Central memory CD4-positive, alpha-beta T cell (primary cell): ENCODE measurements around the gene CD79B.
"Not testable (repeated sequence)": the region's sequence is repeated elsewhere in the genome, so short reads cannot be mapped to it uniquely, and the experiment has no call there.

Source experiments
- DNase-seq: peaks from one replicate; pipeline ENCODE4 v3.0.0; 2022

CD79B gene

DNA sequence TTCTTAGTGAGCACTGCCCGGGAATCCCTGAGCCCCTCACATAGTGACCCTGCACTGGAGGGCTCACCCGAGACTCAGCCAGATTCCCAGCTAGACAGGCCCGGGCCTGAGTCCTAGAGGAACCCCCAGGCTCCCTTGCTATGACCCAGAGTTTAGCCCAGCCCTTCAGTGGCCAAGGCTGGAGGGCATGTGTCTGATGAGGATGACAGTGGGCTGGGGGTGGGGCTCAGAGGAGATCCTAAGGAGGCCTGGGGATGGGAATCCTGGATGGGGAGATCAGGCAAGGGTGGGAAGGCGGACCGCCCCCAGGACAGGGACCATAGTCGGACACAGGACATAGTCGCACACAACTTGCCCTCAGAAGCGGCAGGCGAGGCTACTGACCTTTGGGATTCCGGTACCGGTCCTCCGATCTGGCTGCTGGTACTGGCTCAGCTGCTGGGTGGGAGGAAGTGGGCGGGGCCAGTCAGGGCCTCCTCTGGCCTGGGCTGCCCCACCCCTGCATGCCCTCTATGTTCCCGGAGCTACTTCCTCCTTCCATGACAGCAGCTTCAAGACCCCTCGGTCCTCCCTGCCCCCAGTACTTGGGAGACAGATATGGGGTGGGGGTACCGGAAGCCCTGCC, 1.1 kb downstream of the CD79B start:
- DNase-seq = peak; percentile 48

DNA sequence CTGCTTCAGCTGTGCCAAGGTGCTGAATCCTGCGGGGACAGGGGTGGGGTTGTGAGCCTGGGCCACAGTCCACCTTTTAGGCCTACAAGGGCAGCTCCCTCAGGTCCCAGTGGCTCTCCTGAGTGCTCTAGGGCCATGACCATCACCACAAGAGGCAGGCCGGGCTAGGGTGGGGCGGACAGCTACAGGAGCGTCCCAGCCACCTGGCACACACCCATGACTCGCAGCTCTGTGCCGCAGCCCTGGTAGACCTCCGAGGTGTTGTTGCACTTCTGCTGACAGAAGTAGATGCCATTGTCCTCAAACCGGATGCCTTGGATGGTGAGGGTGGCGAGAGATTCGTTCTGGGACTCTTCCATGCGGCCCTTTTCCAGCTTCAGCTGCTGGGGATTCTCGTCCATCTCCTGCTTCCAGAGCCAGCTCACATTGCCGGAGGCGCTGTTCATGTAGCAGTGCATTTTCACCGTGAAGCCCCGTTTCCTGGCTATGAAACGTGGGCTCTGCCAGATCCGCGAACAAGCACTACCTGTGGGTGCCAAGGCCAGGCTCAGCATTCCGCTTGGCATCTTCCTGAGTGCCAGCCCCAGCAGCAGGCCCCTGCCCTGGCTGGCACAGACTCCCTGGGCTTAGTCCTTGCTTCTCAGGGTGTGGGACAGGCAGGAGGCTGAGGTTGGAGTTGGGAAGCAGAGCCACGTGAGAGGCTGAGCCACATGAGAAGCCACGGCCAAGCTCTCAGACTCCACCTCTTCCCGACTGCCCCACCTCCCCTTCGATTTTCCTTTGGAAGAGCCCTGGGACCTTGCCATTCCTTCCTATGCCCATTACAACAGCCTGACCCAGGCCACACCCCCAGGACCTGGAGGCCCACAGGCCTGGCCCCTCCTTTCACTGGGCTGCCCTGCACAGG, 2.0 kb downstream of the CD79B start:
- no peak for DNase-seq

DNA sequence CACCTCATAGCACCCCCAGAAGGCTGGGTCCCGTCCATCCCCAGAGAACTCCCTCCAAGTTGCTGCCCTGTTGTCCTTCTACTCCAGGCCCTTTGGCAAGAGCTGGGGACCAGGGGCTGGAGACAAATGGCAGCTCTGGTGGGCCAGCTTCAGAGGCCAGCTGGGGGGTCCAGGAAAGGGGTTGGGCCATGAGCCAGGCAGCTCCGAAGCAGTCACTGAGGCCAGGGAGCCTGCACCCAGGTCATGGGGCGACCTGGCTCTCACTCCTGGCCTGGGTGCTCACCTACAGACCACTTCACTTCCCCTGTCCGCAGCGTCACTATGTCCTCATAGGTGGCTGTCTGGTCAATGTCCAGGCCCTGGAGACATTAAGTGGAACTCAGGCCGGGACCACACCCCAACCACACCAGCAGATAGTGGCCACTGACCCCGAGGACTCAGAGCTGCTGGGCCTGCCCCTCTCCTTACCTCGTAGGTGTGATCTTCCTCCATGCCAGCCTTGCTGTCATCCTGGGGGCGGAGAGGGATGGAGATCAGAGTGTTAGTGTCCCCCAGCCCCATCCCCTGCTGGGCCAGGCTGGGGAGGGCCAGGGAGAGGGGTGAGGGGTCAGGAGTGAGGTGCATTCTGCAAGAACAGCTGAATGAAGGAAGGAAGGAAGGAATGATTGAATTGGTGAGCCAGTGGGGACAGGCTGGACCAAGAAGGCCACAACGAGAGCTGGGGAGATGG, 3.0 kb downstream of the CD79B start:
- DNase-seq = no peak

- no peak for DNase-seq
Observed at GRCh38 chr17:63928172-63928666, 3.9 kb downstream of the CD79B start.

GRCh38 chr17:63927464-63928171, 4.5 kb downstream of the CD79B start:
- no peak for DNase-seq

- no peak for DNase-seq
Observed at GRCh38 chr17:63926164-63926563, 6.0 kb downstream of the CD79B start.

DNA sequence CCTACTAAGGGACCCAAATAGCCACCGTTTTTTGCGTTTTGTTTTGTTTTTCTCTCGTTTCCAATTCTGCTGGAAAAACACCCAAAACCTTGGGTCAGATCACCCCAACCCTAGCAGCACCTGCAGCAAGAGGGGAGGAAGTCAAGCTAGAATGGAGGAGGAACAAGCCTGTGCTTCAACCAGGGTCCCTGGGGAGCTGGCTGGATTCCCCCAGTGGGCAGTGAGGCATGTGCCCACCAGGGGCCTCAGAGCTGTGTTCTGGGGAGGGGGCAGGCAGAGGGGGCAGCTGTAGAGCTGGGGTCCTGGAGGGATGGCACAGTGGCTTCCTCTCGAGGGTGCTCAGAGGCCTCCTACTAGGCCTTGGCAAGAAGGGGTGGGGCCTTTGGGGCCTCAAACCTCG, 6.5 kb downstream of the CD79B start:
- DNase-seq = no peak

- not testable (repeated sequence) for DNase-seq
Observed at GRCh38 chr17:63922402-63922801, 9.7 kb downstream of the CD79B start.

DNA sequence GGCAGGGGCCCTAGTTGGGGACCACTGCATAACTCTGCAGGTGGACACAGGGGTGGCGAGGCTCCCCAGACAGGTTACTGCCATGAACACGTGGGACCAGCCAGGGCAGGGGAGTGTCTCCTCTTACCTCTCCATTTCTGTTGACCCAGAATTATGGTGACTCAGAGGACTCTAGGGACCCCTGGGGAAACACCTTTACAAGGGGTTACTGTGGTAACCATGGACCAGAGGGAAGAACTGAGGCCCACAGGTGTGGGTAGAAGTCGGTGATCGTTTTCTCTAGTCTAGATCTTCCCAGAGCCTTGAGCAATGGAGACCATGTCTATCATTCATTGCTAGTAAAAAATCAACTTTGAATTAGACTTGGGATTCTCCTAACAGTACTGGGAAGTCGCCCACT, 11.4 kb downstream of the CD79B start:
- DNase-seq = not testable (repeated sequence)

- not testable (repeated sequence) for DNase-seq
Observed at GRCh38 chr17:63920050-63920449, 12.1 kb downstream of the CD79B start.

DNA sequence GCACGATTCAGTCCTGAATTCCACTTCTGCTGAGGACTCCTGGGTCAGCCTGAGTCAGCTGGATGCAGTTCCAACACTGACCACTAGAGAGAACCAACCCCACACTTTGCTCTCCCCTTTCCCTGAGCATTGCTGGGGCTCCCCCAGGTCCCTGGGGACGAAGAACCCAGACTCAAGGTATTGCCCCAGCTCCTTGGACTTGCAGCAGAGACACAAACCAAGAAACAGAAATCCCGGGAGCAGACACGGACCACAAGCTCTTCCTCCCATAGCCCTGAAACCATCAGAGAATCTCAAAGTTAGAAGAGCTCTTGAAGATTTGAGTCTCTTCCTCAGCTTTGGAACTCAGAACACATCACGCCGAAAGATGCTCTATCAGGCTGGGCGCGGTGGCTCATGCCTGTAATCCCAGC, 12.8 kb downstream of the CD79B start:
- peak; percentile 71 for DNase-seq

DNA sequence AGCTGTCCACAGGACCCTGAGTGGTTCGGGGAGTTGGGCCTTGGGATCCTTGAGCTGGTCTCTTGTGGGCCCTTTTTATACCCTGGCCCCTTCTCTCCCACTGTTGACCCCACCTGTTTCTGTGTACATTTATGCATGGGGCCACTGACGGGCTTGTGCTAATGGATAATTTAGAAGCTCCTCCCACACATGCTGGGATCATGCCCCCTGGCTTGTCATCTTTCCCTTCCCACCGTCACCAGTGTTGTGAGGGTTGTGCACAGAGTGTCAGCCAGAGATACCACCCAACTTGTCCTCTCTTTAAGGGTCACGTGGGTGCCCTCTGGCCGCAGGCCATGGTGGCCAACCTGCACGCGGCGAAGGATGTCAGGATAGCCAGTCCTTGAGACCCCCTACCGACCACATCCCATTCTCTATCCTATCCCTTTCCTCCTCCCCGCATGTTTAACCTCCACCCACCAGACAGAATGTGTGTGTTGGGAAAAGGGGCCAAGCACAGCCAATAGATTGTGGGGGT, 13.3 kb downstream of the CD79B start, which contains the start of gene GH1:
Gene GH1, minus strand, starts transcription at position 51 of the 517 bp plus-strand sequence. CDS start 63 bp downstream, outside the sequence.
- not testable (repeated sequence) for DNase-seq

- DNase-seq = no peak
Observed at GRCh38 chr17:63918305-63918704, 13.8 kb downstream of the CD79B start.

DNA sequence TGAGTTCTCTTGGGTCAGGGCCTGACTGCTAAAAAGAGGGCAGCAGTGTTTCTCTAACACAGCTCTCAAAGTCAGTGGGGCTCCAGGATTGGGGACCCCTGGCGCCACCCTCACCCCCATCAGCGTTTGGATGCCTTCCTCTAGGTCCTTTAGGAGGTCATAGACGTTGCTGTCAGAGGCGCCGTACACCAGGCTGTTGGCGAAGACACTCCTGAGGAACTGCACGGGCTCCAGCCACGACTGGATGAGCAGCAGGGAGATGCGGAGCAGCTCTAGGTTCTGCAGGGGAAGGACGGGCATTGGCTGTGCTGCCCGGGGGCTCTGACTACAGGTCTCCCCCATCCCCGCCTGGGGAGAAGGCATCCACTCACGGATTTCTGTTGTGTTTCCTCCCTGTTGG, 14.5 kb downstream of the CD79B start:
- DNase-seq = no peak

- not testable (repeated sequence) for DNase-seq
Observed at GRCh38 chr17:63917206-63917605, 14.9 kb downstream of the CD79B start.

DNA sequence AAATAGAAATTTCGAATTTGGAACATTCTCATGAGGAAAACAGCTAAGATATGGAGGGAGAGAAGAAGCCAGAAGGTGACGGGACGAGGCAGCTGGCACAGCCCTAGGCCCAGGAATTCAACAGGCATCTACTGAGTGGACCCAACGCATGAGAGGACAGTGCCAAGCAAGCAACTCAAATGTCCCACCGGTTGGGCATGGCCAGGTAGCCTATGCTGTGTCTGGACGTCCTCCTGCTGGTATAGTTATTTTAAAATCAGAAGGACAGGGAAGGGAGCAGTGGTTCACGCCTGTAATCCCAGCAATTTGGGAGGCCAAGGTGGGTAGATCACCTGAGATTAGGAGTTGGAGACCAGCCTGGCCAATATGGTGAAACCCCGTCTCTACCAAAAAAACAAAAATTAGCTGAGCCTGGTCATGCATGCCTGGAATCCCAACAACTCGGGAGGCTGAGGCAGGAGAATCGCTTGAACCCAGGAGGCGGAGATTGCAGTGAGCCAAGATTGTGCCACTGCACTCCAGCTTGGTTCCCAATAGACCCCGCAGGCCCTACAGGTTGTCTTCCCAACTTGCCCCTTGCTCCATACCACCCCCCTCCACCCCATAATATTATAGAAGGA, 15.5 kb downstream of the CD79B start:
- no peak for DNase-seq

- DNase-seq = not testable (repeated sequence)
Observed at GRCh38 chr17:63915753-63916152, 16.4 kb downstream of the CD79B start.

DNA sequence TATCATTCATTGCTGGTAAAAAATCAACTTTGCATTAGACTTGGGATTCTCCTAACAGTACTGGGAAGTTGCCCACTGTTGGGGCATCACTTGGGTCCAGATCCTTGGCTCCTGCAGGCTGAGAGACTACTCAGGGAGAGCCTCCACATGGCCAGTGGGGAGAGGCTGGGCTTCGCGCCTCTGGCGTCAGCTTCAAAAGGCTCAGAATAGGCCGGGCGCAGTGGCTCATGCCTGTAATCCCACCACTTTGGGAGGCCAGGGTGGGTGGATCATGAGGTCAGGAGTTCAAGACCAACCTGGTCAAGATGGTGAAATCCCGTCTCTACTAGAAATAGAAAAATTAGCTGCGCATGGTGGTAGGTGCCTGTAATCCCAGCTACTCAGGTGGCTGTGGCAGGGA, 17.7 kb downstream of the CD79B start:
- no peak for DNase-seq

DNA sequence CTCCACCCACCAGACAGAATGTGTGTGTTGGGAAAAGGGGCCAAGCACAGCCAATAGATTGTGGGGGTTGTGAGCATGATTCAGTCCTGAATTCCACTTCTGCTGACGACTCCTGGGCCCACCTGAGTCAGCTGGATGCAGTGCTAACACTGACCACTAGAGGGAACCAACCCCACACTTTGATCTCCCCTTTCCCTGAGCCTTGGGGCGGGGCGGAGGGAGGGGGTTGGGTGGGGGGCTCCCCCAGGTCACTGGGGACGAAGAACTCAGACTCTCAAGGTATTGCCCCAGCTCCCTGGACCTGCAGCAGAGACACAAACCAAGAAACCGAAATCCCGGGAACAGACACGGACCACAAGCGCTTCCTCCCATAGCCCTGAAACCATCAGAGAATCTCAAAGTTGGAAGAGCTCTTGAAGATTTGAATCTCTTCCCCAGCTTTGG, 20.5 kb downstream of the CD79B start:
- DNase-seq = peak; percentile 44

- DNase-seq = no peak
Observed at GRCh38 chr17:63911041-63911635, 21.0 kb downstream of the CD79B start, which contains the start of gene CSHL1. TSS of gene CSHL1 (minus strand) at chr17:63911258. CDS start at chr17:63911196, 62 bp downstream.

DNA sequence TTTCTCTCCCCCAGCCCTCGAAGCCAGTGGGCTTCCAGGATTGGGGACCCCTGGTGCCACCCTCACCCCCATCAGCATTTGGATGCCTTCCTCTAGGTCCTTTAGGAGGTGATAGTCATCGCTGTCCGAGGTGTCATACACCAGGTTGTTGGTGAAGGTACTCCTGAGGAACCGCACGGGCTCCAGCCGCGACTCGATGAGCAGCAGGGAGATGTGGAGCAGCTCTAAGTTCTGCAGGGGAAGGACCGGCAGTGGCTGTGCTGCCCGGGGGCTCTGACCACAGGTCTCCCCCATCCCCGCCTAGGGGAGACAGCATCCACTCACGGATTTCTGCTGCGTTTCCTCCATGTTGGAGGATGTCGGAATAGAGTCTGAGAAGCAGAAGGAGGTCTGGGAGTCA, 22.0 kb downstream of the CD79B start:
- DNase-seq = no peak
